CD8-positive, alpha-beta memory T cell (primary cell): ENCODE results near the gene SNX15. TPM values are rescaled to one million over a fixed set of nuclear protein-coding genes. Genes with fewer than 3 reads are reported as not detected.

Source experiments
- CTCF ChIA-PET: fragments of 350-600 bp; sonication (Branson Sonifier 250); formaldehyde crosslinking; loops from one replicate; lab custom pipeline; 2021; ENCODE audit warnings: antibody characterized with exemption; lab: Charles Lee
- POLR2A ChIA-PET: fragments of 350-600 bp; sonication (Branson Sonifier 250); formaldehyde crosslinking; loops from one replicate; lab custom pipeline; 2021; ENCODE audit warnings: antibody characterized with exemption; lab: Charles Lee
- DNase-seq, 5 donors: peaks; one replicate each; pipeline versions ENCODE4 v3.0.0 to v3.0.0-alpha.2; 2020 to 2022; ENCODE audit warnings: mixed read lengths in 1 of 5
- H3K27ac ChIP-seq: one replicate; pipeline ENCODE4 v1.7.0; 2013; ENCODE audit warnings: low read depth, mild to moderate bottlenecking, low read length, moderate library complexity
- H3K27me3 ChIP-seq: 2 replicates; pipeline ENCODE4 v1.7.0; 2013; ENCODE audit warnings: low read length, mild to moderate bottlenecking; ENCODE audit not compliant: insufficient read depth, poor library complexity, severe bottlenecking
- H3K36me3 ChIP-seq: 2 replicates; pipeline ENCODE4 v1.7.0; 2013; ENCODE audit warnings: mild to moderate bottlenecking, low read length, moderate library complexity; ENCODE audit not compliant: insufficient read depth
- H3K4me1 ChIP-seq: 2 replicates; pipeline ENCODE4 v1.7.0; 2013; ENCODE audit warnings: mild to moderate bottlenecking, low read length, moderate library complexity; ENCODE audit not compliant: insufficient read depth
- H3K4me3 ChIP-seq: 2 replicates; pipeline ENCODE4 v1.7.0; 2013; ENCODE audit warnings: mild to moderate bottlenecking, low read length
- H3K9me3 ChIP-seq: 2 replicates; pipeline ENCODE4 v1.7.0; 2013; ENCODE audit warnings: mild to moderate bottlenecking, low read length
- H3K27ac Mint-ChIP-seq, 8 donors: one replicate each; pipeline ENCODE4 v1.8.0; 2020 to 2021; ENCODE audit warnings: mixed read lengths in 8 of 8, mild to moderate bottlenecking in 6 of 8, inconsistent platforms in 3 of 8, moderate library complexity in 3 of 8
- H3K27me3 Mint-ChIP-seq, 2 donors: one replicate each; pipeline ENCODE4 v1.8.0; 2020 to 2021; ENCODE audit warnings: mixed read lengths in 2 of 2, mild to moderate bottlenecking in 1 of 2, moderate library complexity in 1 of 2
- H3K36me3 Mint-ChIP-seq, 3 donors: one replicate each; pipeline ENCODE4 v1.8.0; 2020 to 2021; ENCODE audit warnings: mixed read lengths in 3 of 3, inconsistent platforms in 1 of 3, mild to moderate bottlenecking in 1 of 3
- H3K4me1 Mint-ChIP-seq, 3 donors: one replicate each; pipeline ENCODE4 v1.8.0; 2020 to 2021; ENCODE audit warnings: mixed read lengths in 3 of 3, inconsistent platforms in 1 of 3, mild to moderate bottlenecking in 1 of 3
- H3K4me3 Mint-ChIP-seq, 7 donors: one replicate each; pipeline ENCODE4 v1.8.0; 2020 to 2021; ENCODE audit warnings: mixed read lengths in 7 of 7, mild to moderate bottlenecking in 6 of 7, moderate library complexity in 4 of 7, inconsistent platforms in 2 of 7
- H3K9me3 Mint-ChIP-seq, 5 donors: one replicate each; pipeline ENCODE4 v1.8.0; 2020 to 2022; ENCODE audit warnings: mixed read lengths in 5 of 5, mild to moderate bottlenecking in 3 of 5, moderate library complexity in 2 of 5, inconsistent platforms in 1 of 5
- polyA plus RNA-seq: library from polyadenylated mRNA; unstranded; fragments of 300-500 nt; fragmentation: Illumina TruSeq; gene quantifications from one replicate; pipeline ENCODE4 v1.2.3, GENCODE V29; 2021
- total RNA-seq, 2 experiments: library from RNA; stranded (reverse); gene quantifications; one replicate each; pipeline ENCODE4 v1.2.3, GENCODE V29; 2021

The SNX15 gene
- total and polyA plus RNA-seq, 3 experiments from 2014 or later, result 16.4 to 21.6 (median 18.3) TPM

DNA sequence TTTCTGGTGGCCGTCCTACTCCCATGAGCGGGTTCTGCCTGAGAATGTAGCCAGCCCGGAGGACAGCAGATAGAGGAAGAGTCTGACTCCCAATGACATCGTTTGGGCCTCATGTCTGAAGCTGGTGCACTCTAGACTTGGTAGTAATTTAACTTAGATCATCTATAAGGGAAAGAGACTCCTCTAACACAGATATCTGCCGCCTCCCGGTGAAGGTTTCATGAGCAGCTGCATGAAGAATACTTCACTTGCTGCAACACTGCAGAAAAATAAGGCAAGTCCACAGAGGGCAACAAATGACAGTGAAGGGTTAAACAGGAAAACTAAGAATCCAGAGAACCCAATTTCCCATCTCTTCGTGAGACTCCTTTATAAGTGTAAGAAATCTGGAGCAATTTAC, 19.2 kb upstream of the SNX15 start:
- no peak overlapping the region for H3K4me3 Mint-ChIP-seq
- Histone ChIP-seq H3K4me3 (no peak overlapping the region), H3K9me3 (no peaks in the 10 kb centered on the region), H3K36me3 (no peaks in the 10 kb centered on the region), H3K4me1 (peaks cover 1% of the 10 kb centered on the region), H3K27ac (no peak overlapping the region), H3K27me3 (no peaks in the 10 kb centered on the region)
- no peaks in the 10 kb centered on the region for H3K9me3 Mint-ChIP-seq
- H3K4me1 Mint-ChIP-seq, result peaks cover 0 to 2% (median 2%) of the 10 kb centered on the region in 3 donors
- no peak for DNase-seq
- peaks cover 0 to 3% of the 10 kb centered on the region in 2 donors for H3K27me3 Mint-ChIP-seq
- ChIA-PET CTCF (no interaction called here), POLR2A (no interaction called here)
- no peak overlapping the region for H3K27ac Mint-ChIP-seq
- no peaks in the 10 kb centered on the region for H3K36me3 Mint-ChIP-seq

DNA sequence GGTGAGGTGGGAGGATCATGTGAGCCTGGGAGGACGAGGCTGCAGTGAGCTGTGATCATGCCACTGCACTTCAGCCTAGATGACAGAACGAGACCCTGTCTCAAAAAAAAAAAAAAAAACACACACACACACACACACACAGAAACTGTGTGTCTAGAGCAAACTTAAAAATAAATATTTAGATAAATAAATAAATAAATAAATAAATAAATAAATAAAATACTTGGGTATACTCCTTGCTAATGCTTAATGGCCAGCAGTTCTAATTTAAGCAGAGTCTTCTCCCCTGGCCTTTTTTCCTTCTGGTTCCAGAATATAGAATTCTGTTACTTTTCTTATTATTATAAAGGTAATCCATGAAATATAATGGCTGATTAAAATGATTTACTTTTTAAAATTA, 18.4 kb upstream of the SNX15 start:
- Histone ChIP-seq H3K36me3 (no peaks in the 10 kb centered on the region), H3K27me3 (no peaks in the 10 kb centered on the region), H3K4me3 (no peak overlapping the region), H3K27ac (no peak overlapping the region), H3K4me1 (peaks cover 6% of the 10 kb centered on the region), H3K9me3 (no peaks in the 10 kb centered on the region)
- H3K4me1 Mint-ChIP-seq, result peaks cover 6 to 10% (median 8%) of the 10 kb centered on the region in 3 donors
- peaks cover 0 to 2% of the 10 kb centered on the region in 2 donors for H3K27me3 Mint-ChIP-seq
- ChIA-PET CTCF (no interaction called here), POLR2A (no interaction called here)
- peaks cover 0 to 3% (median 0%) of the 10 kb centered on the region in 3 donors for H3K36me3 Mint-ChIP-seq
- no peak overlapping the region for H3K4me3 Mint-ChIP-seq
- DNase-seq, result no peak
- no peaks in the 10 kb centered on the region for H3K9me3 Mint-ChIP-seq
- H3K27ac Mint-ChIP-seq, result no peak overlapping the region

DNA sequence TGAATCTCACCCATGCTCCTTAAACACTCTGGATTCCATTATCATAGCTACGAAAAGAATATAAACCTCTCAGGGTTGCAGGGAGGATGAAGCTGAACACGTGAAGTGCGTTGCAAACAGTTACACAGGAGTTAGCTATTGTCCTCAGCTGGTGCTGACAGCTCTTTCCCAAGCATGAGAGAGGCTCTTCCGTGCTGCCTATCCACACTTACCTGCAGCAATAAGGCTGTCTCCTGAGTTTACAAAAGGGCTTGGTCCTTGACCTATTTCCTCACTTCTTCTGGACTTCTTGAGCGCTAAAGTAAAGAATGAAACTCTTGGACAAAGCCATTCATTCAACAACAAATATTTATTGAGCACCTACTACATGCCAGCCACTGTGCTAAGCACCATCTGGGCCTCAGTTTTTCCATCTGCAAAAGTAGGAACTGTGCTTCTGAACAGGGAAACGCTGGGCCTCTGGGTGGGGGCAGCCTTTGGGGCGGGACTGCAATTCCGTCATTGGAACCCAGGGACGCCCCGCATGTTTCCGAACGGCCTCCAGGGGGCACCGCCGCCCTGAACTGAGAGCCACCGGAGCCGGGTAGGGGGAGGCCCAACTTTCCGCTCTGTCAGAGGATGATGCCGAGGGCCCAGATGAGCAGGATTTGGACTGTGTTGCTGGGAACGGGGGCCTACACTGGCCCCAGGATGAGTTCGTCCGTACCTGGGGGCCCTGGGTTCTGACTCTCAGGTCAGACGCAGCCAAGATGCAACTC, 13.9 kb upstream of the SNX15 start:
- H3K27ac Mint-ChIP-seq, result peak overlapping the region; percentile 95 to 99 (median 98)
- H3K27me3 Mint-ChIP-seq, result no peaks in the 10 kb centered on the region
- H3K9me3 Mint-ChIP-seq, result no peaks in the 10 kb centered on the region
- peaks cover 0 to 16% (median 0%) of the 10 kb centered on the region in 3 donors for H3K36me3 Mint-ChIP-seq
- peak overlapping the region; percentile 99 for H3K4me3 ChIP-seq
- peaks cover 18 to 33% (median 23%) of the 10 kb centered on the region in 3 donors for H3K4me1 Mint-ChIP-seq
- ChIA-PET CTCF (interaction anchor here (0.7 to 3.9 kb wide), 29 partner anchors 10 to 324 kb away, joined by 3 to 27 read pairs (median 4); partner anchors contain the start of genes BATF2, FAU, MRPL49 and SAC3D1), POLR2A (interaction anchor here (0.6 to 1.8 kb wide), 5 partner anchors 17 to 235 kb away, joined by 3 to 8 read pairs (median 4); partner anchors contain the start of genes BATF2, FAU, MRPL49 and SAC3D1)
- DNase-seq, result peak; percentile 85 to 94 (median 88)
- H3K4me1 ChIP-seq, result peaks cover 12% of the 10 kb centered on the region
- H3K9me3 ChIP-seq, result no peaks in the 10 kb centered on the region
- H3K27ac ChIP-seq, result peak overlapping the region; percentile 97
- H3K27me3 ChIP-seq, result no peaks in the 10 kb centered on the region
- H3K4me3 Mint-ChIP-seq, result peak overlapping the region; percentile 92 to 96 (median 94)
- no peaks in the 10 kb centered on the region for H3K36me3 ChIP-seq

DNA sequence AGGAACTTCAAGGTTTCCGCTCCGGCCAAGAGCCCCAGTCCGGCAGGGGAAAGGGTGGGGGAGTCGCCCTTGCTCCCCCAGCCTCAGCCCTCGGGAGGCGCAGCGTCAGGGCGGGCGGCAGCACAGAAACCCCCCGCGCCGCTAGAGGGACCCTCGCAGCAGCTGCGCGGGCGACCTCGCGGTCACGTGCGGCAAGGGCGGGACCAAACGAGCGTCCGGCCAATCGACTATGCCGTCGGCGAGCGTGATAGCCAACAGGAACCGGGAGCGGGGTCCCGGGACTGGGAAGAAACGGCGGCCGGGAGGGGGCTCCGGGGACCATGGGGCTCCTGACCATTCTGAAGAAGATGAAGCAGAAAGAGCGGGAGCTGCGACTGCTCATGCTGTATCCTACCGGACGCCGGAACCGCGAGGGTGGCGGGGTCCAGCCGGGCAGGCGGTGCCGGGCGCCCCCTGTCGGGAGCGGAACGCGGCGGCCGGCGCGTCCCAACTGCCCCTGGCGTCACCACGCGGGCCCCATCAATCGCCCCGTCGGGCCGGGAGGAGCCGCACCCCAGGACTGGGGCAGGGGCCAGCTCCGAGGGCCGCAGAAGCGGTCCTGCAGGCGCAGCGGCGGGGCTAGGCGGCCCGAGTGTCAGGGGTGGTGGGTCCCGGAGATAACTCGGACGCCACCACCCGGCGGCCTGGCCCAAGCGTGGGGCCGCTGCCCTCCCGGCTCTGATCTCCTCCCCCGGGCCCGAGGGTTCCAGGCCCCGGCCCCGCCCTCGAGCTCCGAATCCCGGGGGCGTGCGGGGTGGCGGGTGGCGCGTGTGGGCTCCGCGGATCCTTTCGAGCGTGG, 13.1 kb upstream of the SNX15 start, which contains the start of gene ARL2:
ARL2 (plus strand) TSS at position 273 of the 838 bp plus-strand sequence; CDS start at position 321, 48 bp downstream.
- no peaks in the 10 kb centered on the region for H3K36me3 ChIP-seq
- peak within 1 kb of the TSS; percentile 99 for H3K4me3 ChIP-seq
- Mint-ChIP-seq H3K9me3 (no peaks in the 10 kb centered on the region), H3K4me1 (peaks cover 18 to 33% (median 23%) of the 10 kb centered on the region in 3 donors), H3K27me3 (no peaks in the 10 kb centered on the region), H3K27ac (peak within 1 kb of the TSS; percentile 95 to 99 (median 98)), H3K4me3 (peak within 1 kb of the TSS; percentile 92 to 96 (median 94)), H3K36me3 (peaks cover 0 to 16% (median 0%) of the 10 kb centered on the region in 3 donors)
- ChIA-PET CTCF (interaction anchor here (0.7 to 3.9 kb wide), 29 partner anchors 11 to 303 kb away, joined by 3 to 27 read pairs (median 4); partner anchors contain the start of genes CAPN1, CDC42BPG, FAU and MRPL49), POLR2A (interaction anchor here (0.6 to 1.8 kb wide), 12 partner anchors 16 to 236 kb away, joined by 3 to 8 read pairs (median 3); partner anchors contain the start of genes CDC42BPG, FAU, MRPL49 and PPP2R5B)
- DNase-seq, result peak; percentile 80 to 90 (median 84)
- H3K27ac ChIP-seq, result peak within 1 kb of the TSS; percentile 97
- H3K4me1 ChIP-seq, result peaks cover 12% of the 10 kb centered on the region
- H3K27me3 ChIP-seq, result no peaks in the 10 kb centered on the region
- H3K9me3 ChIP-seq, result no peaks in the 10 kb centered on the region

DNA sequence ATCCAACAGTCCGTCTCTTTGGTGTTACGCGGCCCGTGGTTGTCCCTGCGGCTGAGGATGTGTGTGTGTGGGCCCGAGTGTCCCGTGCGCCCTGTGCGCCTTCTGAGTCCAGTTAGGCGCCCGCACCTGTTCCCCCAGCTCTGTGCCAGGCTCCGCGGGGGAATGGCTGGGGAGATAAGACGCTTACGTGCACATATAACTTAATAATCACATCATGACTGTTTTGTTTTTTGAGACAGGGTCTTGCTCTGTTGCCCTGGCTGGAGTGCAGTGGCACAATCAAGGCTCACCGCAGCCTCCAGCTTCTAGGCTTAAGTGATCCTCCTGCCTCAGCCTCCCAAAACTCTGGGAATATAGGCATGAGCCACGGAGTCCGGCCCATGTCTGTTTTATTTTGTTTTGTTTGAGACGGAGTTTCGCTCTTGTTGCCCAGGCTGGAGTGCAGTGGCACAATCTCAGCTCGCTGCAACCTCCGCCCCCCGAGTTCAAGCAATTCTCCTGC, 12.5 kb upstream of the SNX15 start:
- no peaks in the 10 kb centered on the region for H3K36me3 ChIP-seq
- no peaks in the 10 kb centered on the region for H3K9me3 Mint-ChIP-seq
- ChIA-PET CTCF (interaction anchor here (0.6 to 3.9 kb wide), 30 partner anchors 11 to 302 kb away, joined by 3 to 27 read pairs (median 4); partner anchors contain the start of genes CAPN1, CDC42BPG, FAU and MRPL49), POLR2A (interaction anchor here (0.6 to 1.8 kb wide), 9 partner anchors 17 to 171 kb away, joined by 3 to 8 read pairs (median 3); partner anchors contain the start of genes CDC42BPG, FAU, MRPL49 and PPP2R5B)
- H3K27ac ChIP-seq, result peak overlapping the region; percentile 97
- peak overlapping the region; percentile 88 to 99 (median 92) for H3K27ac Mint-ChIP-seq
- peak overlapping the region; percentile 85 to 94 (median 90) for H3K4me3 Mint-ChIP-seq
- no peaks in the 10 kb centered on the region for H3K9me3 ChIP-seq
- peaks cover 18 to 33% (median 23%) of the 10 kb centered on the region in 3 donors for H3K4me1 Mint-ChIP-seq
- H3K27me3 ChIP-seq, result no peaks in the 10 kb centered on the region
- no peaks in the 10 kb centered on the region for H3K27me3 Mint-ChIP-seq
- H3K4me3 ChIP-seq, result peak overlapping the region; percentile 99
- peaks cover 0 to 20% (median under 1%) of the 10 kb centered on the region in 3 donors for H3K36me3 Mint-ChIP-seq
- no peak for DNase-seq
- peaks cover 12% of the 10 kb centered on the region for H3K4me1 ChIP-seq

DNA sequence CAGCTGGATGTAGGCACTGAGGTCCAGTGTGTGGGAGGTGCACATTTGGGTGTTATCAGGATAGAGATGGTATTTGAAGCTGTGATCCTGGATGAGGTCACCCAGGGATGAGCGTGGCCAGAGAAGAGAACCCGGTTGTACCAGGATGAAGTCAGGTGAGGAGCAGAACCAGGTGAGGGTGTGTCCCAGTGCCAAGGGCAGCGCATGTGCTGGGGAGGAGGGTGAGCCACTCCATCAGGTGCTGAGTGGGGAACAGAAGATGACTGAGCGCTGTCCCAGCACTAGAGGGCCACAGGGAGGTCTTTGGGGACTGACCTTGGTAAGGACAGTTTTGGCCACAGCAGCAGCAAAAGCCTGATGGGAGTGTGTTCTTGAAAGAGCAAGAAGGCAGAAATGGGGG, 10.5 kb upstream of the SNX15 start:
- no peaks in the 10 kb centered on the region for H3K27me3 Mint-ChIP-seq
- no peak overlapping the region for H3K27ac ChIP-seq

DNA sequence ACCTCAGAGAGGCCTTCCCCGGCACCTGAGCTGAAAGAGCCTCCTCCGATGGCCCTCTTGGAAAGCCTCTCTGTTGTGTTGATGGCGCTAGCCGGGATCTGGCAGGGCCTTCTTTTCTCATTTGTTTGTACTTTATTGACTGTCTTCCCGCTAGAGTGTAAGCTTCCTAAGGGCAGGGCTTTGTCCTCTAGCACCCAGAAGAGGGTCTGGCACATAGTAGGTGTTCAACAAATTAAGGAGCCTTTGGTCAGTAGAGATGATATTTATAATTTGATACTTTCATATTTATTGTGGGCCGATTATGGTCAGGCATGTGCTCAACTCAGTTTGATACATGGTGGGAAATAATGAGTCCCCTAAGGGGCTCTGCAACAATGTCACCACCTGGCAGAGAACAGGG, 9.3 kb upstream of the SNX15 start:
- CTCF ChIA-PET, result interaction anchor here (1.5 kb wide), 1 partner anchor 94 kb away, joined by 3 read pairs; the partner anchor contains the start of gene TM7SF2

More for the DNA sequence above, 10.5 kb upstream of the SNX15 start:
- Mint-ChIP-seq H3K4me1 (peaks cover 18 to 33% (median 23%) of the 10 kb centered on the region in 3 donors), H3K27ac (peak overlapping the region in 2 of 8 donors; percentile 23 to 24), H3K9me3 (no peaks in the 10 kb centered on the region), H3K36me3 (peaks cover 0 to 26% (median 2%) of the 10 kb centered on the region in 3 donors), H3K4me3 (peak overlapping the region in 3 of 7 donors; percentile 16 to 38 (median 23))
- Histone ChIP-seq H3K4me3 (no peak overlapping the region), H3K27me3 (no peaks in the 10 kb centered on the region), H3K36me3 (peaks cover 4% of the 10 kb centered on the region), H3K4me1 (peaks cover 12% of the 10 kb centered on the region), H3K9me3 (no peaks in the 10 kb centered on the region)
- POLR2A ChIA-PET, result no interaction called here
- CTCF ChIA-PET, result interaction anchor here (0.7 kb wide), 1 partner anchor 9 kb away, joined by 4 read pairs; no protein-coding TSS in a partner anchor
- DNase-seq, result no peak

More for the DNA sequence above, 9.3 kb upstream of the SNX15 start:
- no peaks in the 10 kb centered on the region for H3K27me3 ChIP-seq
- Mint-ChIP-seq H3K36me3 (peaks cover 0 to 32% (median 4%) of the 10 kb centered on the region in 3 donors), H3K9me3 (no peaks in the 10 kb centered on the region), H3K27ac (peak overlapping the region in 1 of 8 donors; percentile 36), H3K4me1 (peaks cover 18 to 32% (median 21%) of the 10 kb centered on the region in 3 donors), H3K4me3 (peak overlapping the region in 1 of 7 donors; percentile 13), H3K27me3 (no peaks in the 10 kb centered on the region)
- no peak overlapping the region for H3K4me3 ChIP-seq
- peaks cover 11% of the 10 kb centered on the region for H3K4me1 ChIP-seq
- H3K27ac ChIP-seq, result no peak overlapping the region
- POLR2A ChIA-PET, result no interaction called here
- no peaks in the 10 kb centered on the region for H3K9me3 ChIP-seq
- H3K36me3 ChIP-seq, result peaks cover 4% of the 10 kb centered on the region
- DNase-seq, result no peak
